DND-41 (cell line): Measurements from ENCODE around the gene TNS1.

Source experiments
- ATAC-seq: fragments of 200-7000 bp; cut with Tn5 transposase; 3 replicates; pipeline ENCODE4 v1.9.1; 2021; ENCODE audit warnings: low read depth; ENCODE audit not compliant: insufficient read depth
- DNase-seq: peaks from one replicate; pipeline ENCODE4 v3.0.0-alpha.2; 2020
- H2AFZ ChIP-seq: 2 replicates; pipeline ENCODE4 v1.6.0; 2012; ENCODE audit warnings: low read depth, low read length
- H3K27ac ChIP-seq: 2 replicates; pipeline ENCODE4 v1.5.1; 2012; ENCODE audit warnings: low read length, inconsistent platforms
- H3K27me3 ChIP-seq: fragments of 200-600 bp; sonication (generic); 2 replicates; pipeline ENCODE4 v1.6.0; 2012; ENCODE audit warnings: low read length, mild to moderate bottlenecking, inconsistent platforms; ENCODE audit not compliant: insufficient read depth, poor library complexity
- H3K36me3 ChIP-seq: 2 replicates; pipeline ENCODE4 v1.5.1; 2012; ENCODE audit warnings: low read length, inconsistent platforms; ENCODE audit not compliant: insufficient read depth
- H3K4me1 ChIP-seq: 2 replicates; pipeline ENCODE4 v1.5.1; 2012; ENCODE audit warnings: mild to moderate bottlenecking, low read length; ENCODE audit not compliant: insufficient read depth
- H3K4me2 ChIP-seq: 2 replicates; pipeline ENCODE4 v1.6.0; 2012; ENCODE audit warnings: mild to moderate bottlenecking, moderate library complexity, low read length, inconsistent platforms; ENCODE audit not compliant: insufficient read depth
- H3K4me3 ChIP-seq, 2 experiments: fragments of 200-600 bp in 1 of 2; shearing (Covaris generic) in 1 of 2; 2 replicates each; pipeline ENCODE4 v1.5.1; 2012 to 2016; ENCODE audit warnings: inconsistent platforms in 2 of 2, low read length in 2 of 2, mild to moderate bottlenecking in 2 of 2, low read depth in 1 of 2, moderate library complexity in 1 of 2
- H3K79me2 ChIP-seq: 2 replicates; pipeline ENCODE4 v1.6.0; 2012; ENCODE audit warnings: low read length, inconsistent platforms; ENCODE audit not compliant: insufficient read depth
- H3K9ac ChIP-seq: 2 replicates; pipeline ENCODE4 v1.6.0; 2012; ENCODE audit warnings: low read depth, mild to moderate bottlenecking, inconsistent platforms, low read length, moderate library complexity
- H3K9me3 ChIP-seq: 2 replicates; pipeline ENCODE4 v1.5.1; 2012; ENCODE audit warnings: low read length, moderate library complexity, mild to moderate bottlenecking, inconsistent platforms; ENCODE audit not compliant: insufficient read depth, severe bottlenecking
- H4K20me1 ChIP-seq: 2 replicates; pipeline ENCODE4 v1.6.0; 2012; ENCODE audit warnings: low read length; ENCODE audit not compliant: insufficient read depth
- EZH2 ChIP-seq: IDR thresholded peaks from 3 replicates; pipeline ENCODE4 v1.6.1; 2012; ENCODE audit warnings: borderline replicate concordance, low read depth, mild to moderate bottlenecking, moderate library complexity, low read length, inconsistent platforms; ENCODE audit not compliant: severe bottlenecking
- TF ChIP-seq, protein P1 (sequence below): IDR thresholded peaks from 2 replicates; pipeline ENCODE4 v1.5.1; 2012; ENCODE audit warnings: borderline replicate concordance, low read length, moderate library complexity, mild to moderate bottlenecking; ENCODE audit not compliant: poor library complexity, severe bottlenecking; ENCODE audit errors: extremely low read depth

The TNS1 gene

DNA sequence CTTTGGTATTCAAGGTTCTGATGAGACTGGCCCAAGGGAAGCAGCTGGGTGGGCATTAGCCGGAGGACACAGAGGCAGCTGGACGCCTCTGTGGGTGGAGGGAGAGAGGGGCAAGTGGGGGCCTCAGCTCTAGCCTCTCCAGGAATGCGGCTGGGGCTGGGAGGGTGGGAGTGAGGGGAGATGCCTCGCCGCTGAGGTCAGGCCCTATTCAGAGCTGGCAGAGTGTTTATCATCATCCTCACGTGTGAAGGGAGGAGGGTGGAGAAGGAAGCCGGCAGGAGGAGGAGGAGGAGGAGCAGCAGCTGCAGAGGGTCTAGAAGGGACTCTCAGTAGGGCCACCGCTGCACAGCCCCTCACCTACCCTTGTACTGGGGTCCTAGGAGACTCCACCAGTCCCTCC lies 43.1 kb downstream of the TNS1 start:
- H3K27me3 ChIP-seq: peaks cover 10% of the 10 kb centered on the region
- ATAC-seq: no peak

DNA sequence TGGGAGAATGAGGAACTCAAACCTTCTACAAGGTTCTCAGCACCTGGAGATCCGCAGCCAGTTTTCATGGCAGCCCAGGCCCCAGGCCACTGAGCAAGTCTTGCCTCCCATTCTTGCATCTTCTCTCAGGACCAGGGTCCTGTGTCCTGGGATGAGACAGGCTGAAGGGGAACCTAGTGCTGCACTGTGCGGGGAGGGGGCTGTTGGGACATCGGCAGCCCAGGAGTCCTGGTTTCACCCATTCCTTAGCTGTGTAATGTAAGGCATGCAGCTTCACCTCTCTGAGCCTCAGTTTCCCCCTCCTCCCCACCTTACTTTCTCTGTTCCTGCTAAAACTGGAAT lies 43.9 kb downstream of the TNS1 start:
- Histone ChIP-seq H3K27ac (no peak overlapping the region), H2AFZ (no peak overlapping the region), H3K4me2 (no peak overlapping the region), H3K4me1 (no peaks in the 10 kb centered on the region), H3K9ac (no peak overlapping the region), H3K27me3 (peaks cover 10% of the 10 kb centered on the region), H3K9me3 (no peaks in the 10 kb centered on the region), H4K20me1 (no peaks in the 10 kb centered on the region), H3K36me3 (no peaks in the 10 kb centered on the region), H3K79me2 (no peaks in the 10 kb centered on the region), H3K4me3 (no peak overlapping the region)
- ATAC-seq: no peak
- no peak for DNase-seq
- TF ChIP-seq EZH2: no peak
- TF ChIP-seq, protein P1, sequence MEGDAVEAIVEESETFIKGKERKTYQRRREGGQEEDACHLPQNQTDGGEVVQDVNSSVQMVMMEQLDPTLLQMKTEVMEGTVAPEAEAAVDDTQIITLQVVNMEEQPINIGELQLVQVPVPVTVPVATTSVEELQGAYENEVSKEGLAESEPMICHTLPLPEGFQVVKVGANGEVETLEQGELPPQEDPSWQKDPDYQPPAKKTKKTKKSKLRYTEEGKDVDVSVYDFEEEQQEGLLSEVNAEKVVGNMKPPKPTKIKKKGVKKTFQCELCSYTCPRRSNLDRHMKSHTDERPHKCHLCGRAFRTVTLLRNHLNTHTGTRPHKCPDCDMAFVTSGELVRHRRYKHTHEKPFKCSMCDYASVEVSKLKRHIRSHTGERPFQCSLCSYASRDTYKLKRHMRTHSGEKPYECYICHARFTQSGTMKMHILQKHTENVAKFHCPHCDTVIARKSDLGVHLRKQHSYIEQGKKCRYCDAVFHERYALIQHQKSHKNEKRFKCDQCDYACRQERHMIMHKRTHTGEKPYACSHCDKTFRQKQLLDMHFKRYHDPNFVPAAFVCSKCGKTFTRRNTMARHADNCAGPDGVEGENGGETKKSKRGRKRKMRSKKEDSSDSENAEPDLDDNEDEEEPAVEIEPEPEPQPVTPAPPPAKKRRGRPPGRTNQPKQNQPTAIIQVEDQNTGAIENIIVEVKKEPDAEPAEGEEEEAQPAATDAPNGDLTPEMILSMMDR: no peak

More for the DNA sequence above, 43.1 kb downstream of the TNS1 start:
- no peak overlapping the region for H2AFZ ChIP-seq
- no peaks in the 10 kb centered on the region for H3K4me1 ChIP-seq
- H3K27ac ChIP-seq: no peak overlapping the region
- no peak for DNase-seq
- no peaks in the 10 kb centered on the region for H3K9me3 ChIP-seq
- H3K79me2 ChIP-seq: no peaks in the 10 kb centered on the region
- no peak for TF ChIP-seq EZH2
- TF ChIP-seq, protein P1: no peak
- H4K20me1 ChIP-seq: no peaks in the 10 kb centered on the region
- H3K4me2 ChIP-seq: no peak overlapping the region
- H3K9ac ChIP-seq: no peak overlapping the region
- no peaks in the 10 kb centered on the region for H3K36me3 ChIP-seq
- no peak overlapping the region for H3K4me3 ChIP-seq

DNA sequence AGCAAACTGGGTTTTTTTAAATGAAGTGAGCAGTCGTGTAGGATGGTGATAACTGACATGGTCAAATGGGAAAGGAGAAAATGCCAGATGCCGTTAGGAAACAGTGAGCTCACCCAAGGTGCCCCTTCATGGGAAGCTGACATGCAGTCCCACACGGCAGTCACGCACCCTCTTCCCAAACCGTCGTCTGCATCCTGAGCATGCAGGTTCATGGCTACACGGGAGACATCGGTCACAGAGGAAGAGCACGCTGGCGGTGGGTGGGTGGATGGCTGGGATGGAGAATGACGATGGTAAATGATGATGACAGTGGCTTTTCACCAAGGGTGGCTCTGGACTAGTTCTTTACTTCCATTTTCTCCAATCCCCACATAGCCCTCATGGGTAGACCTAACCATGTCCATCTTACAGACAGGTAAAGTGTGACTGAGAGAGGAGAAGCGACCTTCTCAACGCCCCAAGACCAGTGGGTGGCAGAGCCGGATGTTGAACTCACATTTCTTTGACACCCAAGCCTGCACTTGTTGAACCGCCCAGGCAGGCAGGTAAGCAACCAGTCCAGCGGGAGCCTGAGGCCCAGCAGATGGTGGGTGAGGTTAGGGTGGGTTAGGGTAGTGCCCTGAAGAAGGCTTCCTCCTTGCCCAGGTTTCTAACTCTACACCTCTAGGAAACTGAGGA lies 44.5 kb downstream of the TNS1 start:
- Histone ChIP-seq H3K4me1 (no peaks in the 10 kb centered on the region), H3K79me2 (no peaks in the 10 kb centered on the region), H2AFZ (no peak overlapping the region), H3K27me3 (peaks cover 10% of the 10 kb centered on the region), H3K36me3 (no peaks in the 10 kb centered on the region), H3K27ac (no peak overlapping the region), H3K9me3 (no peaks in the 10 kb centered on the region), H3K9ac (no peak overlapping the region), H3K4me3 (no peak overlapping the region), H4K20me1 (no peaks in the 10 kb centered on the region), H3K4me2 (no peak overlapping the region)
- DNase-seq (no peak), ATAC-seq (no peak)
- no peak for TF ChIP-seq EZH2

DNA sequence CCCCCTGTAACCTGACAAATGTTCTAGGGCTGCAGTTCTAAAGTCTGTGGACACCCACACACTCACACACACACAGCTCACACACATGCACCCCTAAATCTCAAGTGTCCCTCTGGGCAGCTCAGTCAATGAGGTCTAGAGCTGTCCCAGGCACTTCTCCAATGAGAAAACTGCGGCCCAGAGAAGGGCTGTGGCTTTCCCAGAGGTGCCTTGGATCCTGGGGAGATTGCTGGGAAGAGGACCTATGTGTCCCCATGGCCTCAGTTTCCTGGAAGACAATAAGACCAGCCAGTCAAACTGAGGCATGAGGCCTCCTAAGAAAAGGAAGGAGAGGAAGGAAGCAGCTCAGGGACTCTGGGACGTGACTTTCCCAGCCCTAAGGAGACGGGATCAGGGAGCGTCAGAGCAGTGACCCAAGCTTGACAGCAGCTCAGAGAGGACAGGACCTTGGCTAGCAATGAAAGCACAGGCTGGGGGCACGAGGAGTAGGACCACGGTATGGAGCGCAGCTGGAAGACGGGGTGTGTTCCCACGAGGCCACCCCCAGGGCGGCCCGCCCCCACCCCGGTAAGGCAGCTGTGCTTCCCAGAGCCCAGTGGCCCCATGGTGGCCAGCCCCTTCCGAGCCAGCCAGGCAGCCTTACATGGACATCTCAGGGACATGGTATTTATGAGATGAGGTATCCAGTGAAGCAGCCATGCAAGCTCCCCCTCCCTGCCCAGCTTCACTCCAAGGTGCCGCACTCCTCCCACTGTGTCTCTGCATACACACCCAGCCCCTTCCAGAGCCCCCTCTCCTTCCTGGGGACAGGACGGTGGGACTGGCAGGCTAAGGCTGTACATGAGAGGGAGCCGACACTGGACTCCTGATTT lies 46.0 kb downstream of the TNS1 start:
- H3K36me3 ChIP-seq: no peaks in the 10 kb centered on the region
- no peak overlapping the region for H3K9ac ChIP-seq
- no peaks in the 10 kb centered on the region for H3K79me2 ChIP-seq
- no peak for ATAC-seq
- H3K27me3 ChIP-seq: peaks cover 12% of the 10 kb centered on the region
- H3K4me3 ChIP-seq: no peak overlapping the region
- H4K20me1 ChIP-seq: no peaks in the 10 kb centered on the region
- no peak overlapping the region for H3K27ac ChIP-seq
- no peaks in the 10 kb centered on the region for H3K9me3 ChIP-seq
- H2AFZ ChIP-seq: no peak overlapping the region
- no peak for DNase-seq
- no peaks in the 10 kb centered on the region for H3K4me1 ChIP-seq
- H3K4me2 ChIP-seq: no peak overlapping the region
- no peak for TF ChIP-seq EZH2
- TF ChIP-seq, protein P1: no peak
